B cell (primary cell): ENCODE measurements around the gene MLXIP. TPM values are rescaled to one million over a fixed set of nuclear protein-coding genes. Genes with fewer than 3 reads are reported as not detected.
"Not testable (repeated sequence)": the region's sequence is repeated elsewhere in the genome, so short reads cannot be mapped to it uniquely, and the experiment has no call there.

Experiments
- ATAC-seq: fragments of 200-7000 bp; cut with Tn5 transposase; one replicate; pipeline ENCODE4 v1.10.0; 2021; ENCODE audit warnings: low read depth, mild to moderate bottlenecking, moderate number of reproducible peaks, moderate library complexity
- CTCF ChIA-PET: fragments of 350-600 bp; sonication (Branson Sonifier 250); formaldehyde crosslinking; loops from one replicate; lab custom pipeline; 2021; ENCODE audit warnings: antibody characterized with exemption, inconsistent platforms; lab: Charles Lee
- POLR2A ChIA-PET: fragments of 350-600 bp; sonication (Branson Sonifier 250); formaldehyde crosslinking; loops from one replicate; lab custom pipeline; 2021; ENCODE audit warnings: antibody characterized with exemption; lab: Charles Lee
- DNase-seq: peaks from one replicate; pipeline ENCODE4 v3.0.0; 2013
- H2AFZ ChIP-seq: 2 replicates; pipeline ENCODE4 v1.6.1; 2012; ENCODE audit warnings: mild to moderate bottlenecking, low read depth, low read length; ENCODE audit not compliant: insufficient read depth, poor library complexity, severe bottlenecking
- H3K27ac ChIP-seq, 2 donors: 1 replicate in 1 of 2; 2 replicates in 1 of 2; pipeline ENCODE4 v1.5.1; 2012 to 2013; ENCODE audit warnings: low read length in 2 of 2, mild to moderate bottlenecking in 2 of 2, moderate library complexity in 1 of 2
- H3K27me3 ChIP-seq, 4 experiments: fragments of 200-600 bp in 1 of 4; sonication (generic) in 1 of 4; replicated peaks in 1 of 4; 1 replicate in 2 of 4; 2 replicates in 2 of 4; pipeline versions ENCODE4 v1.6.1 to v1.7.0; 2013 to 2016; ENCODE audit warnings: low read length in 3 of 4, mild to moderate bottlenecking in 2 of 4, mixed read lengths in 1 of 4, moderate library complexity in 1 of 4; ENCODE audit not compliant: insufficient read depth in 4 of 4, control insufficient read depth in 3 of 4; ENCODE audit errors: control extremely low read depth in 1 of 4
- H3K36me3 ChIP-seq, 2 experiments: replicated peaks in 1 of 2; 1 replicate in 1 of 2; 2 replicates in 1 of 2; pipeline versions ENCODE4 v1.6.1 to v1.7.1; 2013; ENCODE audit warnings: low read length in 1 of 2; ENCODE audit not compliant: insufficient read depth in 2 of 2, control insufficient read depth in 1 of 2; ENCODE audit errors: control extremely low read depth in 1 of 2, extremely low read depth in 1 of 2
- H3K4me1 ChIP-seq, 2 donors: fragments of 200-600 bp in 1 of 2; sonication (generic) in 1 of 2; 1 replicate in 1 of 2; 2 replicates in 1 of 2; pipeline versions ENCODE4 v1.5.1 to v1.6.1; 2013 to 2017; ENCODE audit warnings: low read length in 2 of 2; ENCODE audit not compliant: control insufficient read depth in 2 of 2, insufficient read depth in 2 of 2
- H3K4me2 ChIP-seq: replicated peaks from 2 replicates; pipeline ENCODE3; 2012; ENCODE audit warnings: mild to moderate bottlenecking, low read depth, low read length; ENCODE audit not compliant: poor library complexity, severe bottlenecking
- H3K4me3 ChIP-seq, 5 experiments: fragments of 200-600 bp in 1 of 5; sonication (generic) in 1 of 5; 1 replicate in 3 of 5; 2 replicates in 2 of 5; pipeline versions ENCODE4 v1.5.1 to v1.7.0; 2011 to 2016; ENCODE audit warnings: low read length in 4 of 5, mild to moderate bottlenecking in 4 of 5, low read depth in 2 of 5, control low read depth in 1 of 5, moderate library complexity in 1 of 5; ENCODE audit not compliant: insufficient read depth in 1 of 5; ENCODE audit errors: control extremely low read depth in 1 of 5, extremely low read depth in 1 of 5
- H3K79me2 ChIP-seq: fragments of 200-600 bp; sonication (generic); one replicate; pipeline ENCODE4 v1.6.0; 2016; ENCODE audit warnings: low read length; ENCODE audit not compliant: control insufficient read depth, insufficient read depth
- H3K9ac ChIP-seq: fragments of 200-600 bp; sonication (generic); 2 replicates; pipeline ENCODE4 v1.6.1; 2017; ENCODE audit warnings: mild to moderate bottlenecking, low read length, moderate library complexity
- H3K9me3 ChIP-seq, 3 donors: one replicate each; pipeline versions ENCODE4 v1.6.1 to v1.7.1; 2013; ENCODE audit warnings: low read length in 2 of 3; ENCODE audit not compliant: control insufficient read depth in 2 of 3, insufficient read depth in 1 of 3; ENCODE audit errors: control extremely low read depth in 1 of 3
- H4K20me1 ChIP-seq: 2 replicates; pipeline ENCODE4 v1.6.0; 2012; ENCODE audit warnings: mild to moderate bottlenecking, low read length; ENCODE audit not compliant: insufficient read depth, control insufficient read depth, poor library complexity, severe bottlenecking
- H3K27ac Mint-ChIP-seq: one replicate; pipeline ENCODE4 v1.8.0; 2021; ENCODE audit warnings: mixed read lengths
- H3K27me3 Mint-ChIP-seq: one replicate; pipeline ENCODE4 v1.8.0; 2021; ENCODE audit warnings: mixed read lengths
- H3K4me1 Mint-ChIP-seq: one replicate; pipeline ENCODE4 v1.8.0; 2021; ENCODE audit warnings: mixed read lengths
- H3K4me3 Mint-ChIP-seq: one replicate; pipeline ENCODE4 v1.8.0; 2021; ENCODE audit warnings: mixed read lengths
- H3K9me3 Mint-ChIP-seq: one replicate; pipeline ENCODE4 v1.8.0; 2022; ENCODE audit warnings: mixed read lengths; ENCODE audit not compliant: insufficient read depth
- EZH2 ChIP-seq: IDR thresholded peaks from 2 replicates; pipeline ENCODE4 v1.6.1; 2012; ENCODE audit warnings: borderline replicate concordance, low read depth, mild to moderate bottlenecking, moderate library complexity, low read length; ENCODE audit not compliant: insufficient read depth, poor library complexity, severe bottlenecking
- WGBS: methylation state at CpG from one replicate; pipeline ENCODE4 v1.1.5; 2013; ENCODE audit warnings: missing lambda C conversion rate; ENCODE audit not compliant: insufficient coverage; 5-methylcytosine and 5-hydroxymethylcytosine counted together
- intact Hi-C: fragments of 100-400 bp; cut with micrococcal nuclease; formaldehyde crosslinking; loops from one replicate; pipeline ENCODE4 v1.10.0; 2022
- polyA plus RNA-seq: library from polyadenylated mRNA; depleted of rRNA; stranded (reverse); fragments of >200 nt; gene quantifications from 2 replicates; pipeline ENCODE4 v1.2.3, GENCODE V29; 2012
- total RNA-seq, 2 donors: library from RNA; stranded (reverse); fragments of 120-200 nt in 1 of 2; gene quantifications; 1 replicate in 1 of 2; 2 replicates in 1 of 2; pipeline versions ENCODE4 v1.2.3 to v1.2.4, GENCODE V29; 2013 to 2022
- TF ChIP-seq, protein P1 (sequence below): fragments of 200-600 bp; IDR thresholded peaks from one replicate; pipeline ENCODE4 v1.8.0; 2022; ENCODE audit warnings: antibody characterized with exemption, mild to moderate bottlenecking

Gene MLXIP
- total and polyA plus RNA-seq, 2 donors (not counting 1 experiment from before 2014, with no cell fraction given), result 28.1 to 91.2 TPM

DNA sequence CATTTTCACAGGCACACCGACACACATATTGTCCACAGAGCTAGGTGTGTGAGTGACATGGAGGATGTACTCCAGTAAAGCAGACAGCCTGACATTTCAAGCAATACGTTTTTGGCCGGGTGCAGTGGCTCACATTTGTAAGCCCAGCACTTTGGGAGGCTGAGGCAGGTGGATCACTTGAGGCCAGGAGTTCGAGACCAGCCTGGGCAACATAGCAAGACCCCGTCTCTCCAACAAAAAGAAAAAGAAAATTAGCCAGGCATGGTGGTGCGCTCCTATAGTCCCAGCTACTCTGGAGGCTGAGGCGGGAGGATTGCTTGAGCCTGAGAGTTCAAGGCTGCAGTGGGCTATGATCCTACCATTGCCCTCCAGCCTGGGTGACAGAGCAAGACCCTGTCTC lies 22.1 kb upstream of the MLXIP start:
- H3K9ac ChIP-seq, DNase-seq, H3K9me3 ChIP-seq, H3K27me3 ChIP-seq, H3K4me1 Mint-ChIP-seq, H3K4me3 Mint-ChIP-seq, H3K9me3 Mint-ChIP-seq, H3K4me1 ChIP-seq, H2AFZ ChIP-seq, H3K4me2 ChIP-seq, ATAC-seq, H3K27me3 Mint-ChIP-seq, H3K27ac ChIP-seq, intact Hi-C loops, H3K4me3 ChIP-seq, H3K27ac Mint-ChIP-seq: not testable (repeated sequence)
- H3K79me2 ChIP-seq, result peaks cover 12% of the 10 kb centered on the region
- ChIA-PET POLR2A (interaction anchor here (0.8 to 0.9 kb wide), 2 partner anchors 12 to 1027 kb away, joined by 3 to 5 read pairs; no protein-coding TSS in a partner anchor), CTCF (interaction anchor here (3.6 to 5.2 kb wide), 2 partner anchors 70 to 135 kb away, joined by 22 to 154 read pairs; no protein-coding TSS in a partner anchor)
- peaks cover 37% of the 10 kb centered on the region for H4K20me1 ChIP-seq
- 89% methylated on average over 2 of the region's 7 CpGs for WGBS
- peaks cover 0 to 56% of the 10 kb centered on the region in 2 experiments for H3K36me3 ChIP-seq

DNA sequence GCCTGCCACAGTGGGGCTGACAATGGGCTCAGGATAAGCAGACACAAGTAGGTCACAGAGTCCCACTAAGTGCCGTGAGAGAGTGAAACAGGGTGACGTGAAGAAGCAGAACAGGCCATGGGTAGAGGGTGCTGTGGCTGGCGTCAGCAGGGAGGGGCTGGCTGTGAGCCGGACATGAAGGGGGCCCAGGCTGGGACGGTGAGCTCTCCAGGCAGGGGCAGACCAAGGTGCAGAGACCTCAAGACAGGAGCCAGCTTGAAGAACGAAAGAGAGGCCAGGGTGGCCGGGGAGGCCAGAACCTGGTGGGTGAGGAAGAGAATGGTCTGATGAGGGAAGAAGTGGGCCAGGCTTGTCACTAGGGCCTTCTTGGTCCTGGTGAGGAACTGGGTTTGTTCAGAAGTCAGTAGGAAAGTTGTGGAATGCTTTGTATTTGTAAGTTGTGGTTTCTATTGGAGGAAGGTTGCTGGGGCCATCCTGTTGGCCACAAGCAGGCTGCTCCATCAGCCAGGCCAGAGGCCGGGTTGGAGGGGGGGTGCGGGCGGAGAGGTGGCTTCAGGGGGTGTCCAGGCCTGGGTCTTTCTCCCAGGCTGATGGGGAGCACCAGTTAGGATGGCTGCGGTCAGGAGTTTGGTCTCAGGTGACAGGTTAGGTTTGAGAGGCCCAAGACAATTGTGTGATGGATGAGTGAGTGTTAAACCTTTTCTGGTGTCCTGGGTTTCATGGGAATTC lies 21.4 kb upstream of the MLXIP start:
- peak overlapping the region; percentile 56 for H3K27ac Mint-ChIP-seq
- no peaks in the 10 kb centered on the region for H3K27me3 ChIP-seq
- DNase-seq (no peak), ATAC-seq (no peak)
- no peak overlapping the region for H3K4me2 ChIP-seq
- H4K20me1 ChIP-seq, result peaks cover 37% of the 10 kb centered on the region
- peaks cover 0 to 4% of the 10 kb centered on the region in 2 donors for H3K4me1 ChIP-seq
- H3K36me3 ChIP-seq, result peaks cover 0 to 62% of the 10 kb centered on the region in 2 experiments
- ChIA-PET POLR2A (interaction anchor here (0.9 kb wide), 1 partner anchor 11 kb away, joined by 5 read pairs; no protein-coding TSS in a partner anchor), CTCF (interaction anchor here (3.6 to 5.2 kb wide), 2 partner anchors 69 to 134 kb away, joined by 22 to 154 read pairs; no protein-coding TSS in a partner anchor)
- TF ChIP-seq, protein P1, sequence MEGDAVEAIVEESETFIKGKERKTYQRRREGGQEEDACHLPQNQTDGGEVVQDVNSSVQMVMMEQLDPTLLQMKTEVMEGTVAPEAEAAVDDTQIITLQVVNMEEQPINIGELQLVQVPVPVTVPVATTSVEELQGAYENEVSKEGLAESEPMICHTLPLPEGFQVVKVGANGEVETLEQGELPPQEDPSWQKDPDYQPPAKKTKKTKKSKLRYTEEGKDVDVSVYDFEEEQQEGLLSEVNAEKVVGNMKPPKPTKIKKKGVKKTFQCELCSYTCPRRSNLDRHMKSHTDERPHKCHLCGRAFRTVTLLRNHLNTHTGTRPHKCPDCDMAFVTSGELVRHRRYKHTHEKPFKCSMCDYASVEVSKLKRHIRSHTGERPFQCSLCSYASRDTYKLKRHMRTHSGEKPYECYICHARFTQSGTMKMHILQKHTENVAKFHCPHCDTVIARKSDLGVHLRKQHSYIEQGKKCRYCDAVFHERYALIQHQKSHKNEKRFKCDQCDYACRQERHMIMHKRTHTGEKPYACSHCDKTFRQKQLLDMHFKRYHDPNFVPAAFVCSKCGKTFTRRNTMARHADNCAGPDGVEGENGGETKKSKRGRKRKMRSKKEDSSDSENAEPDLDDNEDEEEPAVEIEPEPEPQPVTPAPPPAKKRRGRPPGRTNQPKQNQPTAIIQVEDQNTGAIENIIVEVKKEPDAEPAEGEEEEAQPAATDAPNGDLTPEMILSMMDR, result no peak
- no peak for TF ChIP-seq EZH2
- H2AFZ ChIP-seq, result no peak overlapping the region
- peaks cover 12% of the 10 kb centered on the region for H3K79me2 ChIP-seq
- H3K9ac ChIP-seq, result no peak overlapping the region
- no peaks in the 10 kb centered on the region for H3K27me3 Mint-ChIP-seq
- intact Hi-C loops, result no loop called here
- H3K4me1 Mint-ChIP-seq, result peaks cover 3% of the 10 kb centered on the region
- no peak overlapping the region for H3K27ac ChIP-seq
- no peaks in the 10 kb centered on the region for H3K9me3 ChIP-seq
- no peak overlapping the region for H3K4me3 ChIP-seq
- WGBS, result 99% methylated on average over 10 of the region's 11 CpGs
- no peaks in the 10 kb centered on the region for H3K9me3 Mint-ChIP-seq
- H3K4me3 Mint-ChIP-seq, result no peak overlapping the region
